HEK293 (cell line): ENCODE measurements around the gene PCYOX1L.
A peak's percentile ranks its signal among the peaks of the same experiment; 100 is the strongest.

Source experiments
- ATF2 ChIP-seq: fragments of 450-650 bp; formaldehyde crosslinking; IDR thresholded peaks from 2 replicates; pipeline ENCODE4 v1.5.1; 2016; ENCODE audit warnings: missing biosample characterization, missing genetic modification characterization, low read depth
- CTCF ChIP-seq: fragments of 450-650 bp; formaldehyde crosslinking; IDR thresholded peaks from 2 replicates; pipeline ENCODE4 v1.5.1; 2016; ENCODE audit warnings: missing biosample characterization, missing genetic modification characterization
- EGR2 ChIP-seq: fragments of 450-650 bp; formaldehyde crosslinking; IDR thresholded peaks from 2 replicates; pipeline ENCODE4 v1.5.1; 2016; ENCODE audit warnings: low read depth, missing biosample characterization, missing genetic modification characterization
- ELK4 ChIP-seq: IDR thresholded peaks from 2 replicates; pipeline ENCODE4 v1.6.1; 2011; ENCODE audit warnings: mild to moderate bottlenecking, low read depth, low read length, borderline replicate concordance
- GLIS1 ChIP-seq: fragments of 450-650 bp; formaldehyde crosslinking; IDR thresholded peaks from 2 replicates; pipeline ENCODE4 v1.5.1; 2016; ENCODE audit warnings: missing biosample characterization, missing genetic modification characterization
- KLF17 ChIP-seq: fragments of 450-650 bp; formaldehyde crosslinking; IDR thresholded peaks from 2 replicates; pipeline ENCODE4 v1.5.1; 2016; ENCODE audit warnings: missing biosample characterization, missing genetic modification characterization
- PRDM1 ChIP-seq: fragments of 450-650 bp; formaldehyde crosslinking; IDR thresholded peaks from 2 replicates; pipeline ENCODE4; 2016; ENCODE audit warnings: missing biosample characterization, missing genetic modification characterization
- RBAK ChIP-seq: fragments of 450-650 bp; formaldehyde crosslinking; IDR thresholded peaks from 2 replicates; pipeline ENCODE4 v1.5.1; 2016; ENCODE audit warnings: missing biosample characterization, missing genetic modification characterization
- REPIN1 ChIP-seq: fragments of 450-650 bp; formaldehyde crosslinking; IDR thresholded peaks from 2 replicates; pipeline ENCODE4 v1.5.1; 2017; ENCODE audit warnings: missing biosample characterization, missing genetic modification characterization, low read depth
- TSHZ1 ChIP-seq: fragments of 450-650 bp; formaldehyde crosslinking; IDR thresholded peaks from 2 replicates; pipeline ENCODE4 v1.5.1; 2016; ENCODE audit warnings: missing biosample characterization, missing genetic modification characterization, borderline replicate concordance
- YY2 ChIP-seq: fragments of 450-650 bp; formaldehyde crosslinking; IDR thresholded peaks from 2 replicates; pipeline ENCODE4 v1.5.1; 2016; ENCODE audit warnings: missing biosample characterization, missing genetic modification characterization
- ZBTB10 ChIP-seq: fragments of 450-650 bp; formaldehyde crosslinking; IDR thresholded peaks from 2 replicates; pipeline ENCODE4 v1.5.1; 2016; ENCODE audit warnings: missing biosample characterization, missing genetic modification characterization
- ZBTB17 ChIP-seq: fragments of 450-650 bp; formaldehyde crosslinking; IDR thresholded peaks from 2 replicates; pipeline ENCODE4 v1.5.1; 2016; ENCODE audit warnings: missing biosample characterization, missing genetic modification characterization
- ZNF148 ChIP-seq: fragments of 450-650 bp; formaldehyde crosslinking; IDR thresholded peaks from 2 replicates; pipeline ENCODE4 v1.5.0; 2017; ENCODE audit warnings: missing biosample characterization, missing genetic modification characterization, borderline replicate concordance
- ZNF155 ChIP-seq: fragments of 450-650 bp; formaldehyde crosslinking; IDR thresholded peaks from 2 replicates; pipeline ENCODE4 v1.5.1; 2016; ENCODE audit warnings: missing biosample characterization, missing genetic modification characterization
- ZNF335 ChIP-seq: fragments of 450-650 bp; formaldehyde crosslinking; conservative IDR thresholded peaks from 2 replicates; pipeline ENCODE4 v1.5.1; 2016; ENCODE audit warnings: missing biosample characterization, missing genetic modification characterization
- ZNF354C ChIP-seq: fragments of 450-650 bp; formaldehyde crosslinking; IDR thresholded peaks from 2 replicates; pipeline ENCODE4 v1.5.1; 2016; ENCODE audit warnings: missing biosample characterization, missing genetic modification characterization, low read depth, borderline replicate concordance
- ZNF513 ChIP-seq: fragments of 450-650 bp; IDR thresholded peaks from 2 replicates; pipeline ENCODE4 v1.5.1; 2018; ENCODE audit warnings: missing biosample characterization, missing genetic modification characterization
- ZNF514 ChIP-seq: fragments of 450-650 bp; formaldehyde crosslinking; IDR thresholded peaks from 2 replicates; pipeline ENCODE4 v1.5.1; 2016; ENCODE audit warnings: missing biosample characterization, missing genetic modification characterization
- ZNF530 ChIP-seq: fragments of 450-650 bp; formaldehyde crosslinking; IDR thresholded peaks from 2 replicates; pipeline ENCODE4 v1.5.1; 2016; ENCODE audit warnings: low read depth, missing biosample characterization, missing genetic modification characterization
- ZNF571 ChIP-seq: fragments of 450-650 bp; formaldehyde crosslinking; IDR thresholded peaks from 2 replicates; pipeline ENCODE4 v1.5.0; 2017; ENCODE audit warnings: missing biosample characterization, missing genetic modification characterization
- ZNF621 ChIP-seq: fragments of 450-650 bp; formaldehyde crosslinking; IDR thresholded peaks from 2 replicates; pipeline ENCODE4 v1.5.1; 2017; ENCODE audit warnings: missing biosample characterization, missing genetic modification characterization
- ZNF677 ChIP-seq: fragments of 450-650 bp; IDR thresholded peaks from 2 replicates; pipeline ENCODE4 v1.5.0; 2018; ENCODE audit warnings: missing biosample characterization, mild to moderate bottlenecking, missing genetic modification characterization, moderate library complexity

PCYOX1L gene

GRCh38 chr5:149416987-149417710 is 59.3 kb downstream of the PCYOX1L start (continued):
- TF ChIP-seq ATF2 (tag by site-specific recombination) (no peak), ZNF621 (tag by site-specific recombination) (no peak), ZBTB17 (tag by site-specific recombination) (peak; percentile 76; the same call in 1 of the 2 replicates), RBAK (no peak), REPIN1 (tag by site-specific recombination) (no peak), ZNF514 (tag by site-specific recombination) (no peak), PRDM1 (tag by site-specific recombination) (peak; percentile 90), TSHZ1 (no peak), CTCF (tag by site-specific recombination) (no peak), GLIS1 (tag by site-specific recombination) (peak; percentile 21; the same call in 1 of the 2 replicates), ZNF155 (tag by site-specific recombination) (no peak), ZNF677 (tag by site-specific recombination) (no peak), EGR2 (0 out of 2 replicates have a peak, but pooled peaks have one; percentile 19), ZNF513 (tag by site-specific recombination) (no peak), ZNF571 (tag by site-specific recombination) (no peak), KLF17 (no peak), YY2 (tag by site-specific recombination) (no peak), ELK4 (no peak), ZNF335 (tag by site-specific recombination) (peak; percentile 23; the same call in 1 of the 2 replicates), ZBTB10 (tag by site-specific recombination) (no peak), ZNF530 (tag by site-specific recombination) (no peak), ZNF354C (tag by site-specific recombination) (no peak), ZNF148 (tag by site-specific recombination) (no peak)
